Stimulated activated CD4-positive, alpha-beta T cell treated with anti-CD3 and anti-CD28 coated beads, Interleukin-1b, Interleukin-23, amount 100 ng/mL, for 24 hours (primary cell): ENCODE measurements around the gene ABCB1.

ENCODE experiments used
- DNase-seq, 4 experiments: peaks; one replicate each; pipeline ENCODE4 v3.0.0-alpha.2; 2020; ENCODE audit warnings: low read depth in 4 of 4, low spot score in 1 of 4

ABCB1 gene

DNA sequence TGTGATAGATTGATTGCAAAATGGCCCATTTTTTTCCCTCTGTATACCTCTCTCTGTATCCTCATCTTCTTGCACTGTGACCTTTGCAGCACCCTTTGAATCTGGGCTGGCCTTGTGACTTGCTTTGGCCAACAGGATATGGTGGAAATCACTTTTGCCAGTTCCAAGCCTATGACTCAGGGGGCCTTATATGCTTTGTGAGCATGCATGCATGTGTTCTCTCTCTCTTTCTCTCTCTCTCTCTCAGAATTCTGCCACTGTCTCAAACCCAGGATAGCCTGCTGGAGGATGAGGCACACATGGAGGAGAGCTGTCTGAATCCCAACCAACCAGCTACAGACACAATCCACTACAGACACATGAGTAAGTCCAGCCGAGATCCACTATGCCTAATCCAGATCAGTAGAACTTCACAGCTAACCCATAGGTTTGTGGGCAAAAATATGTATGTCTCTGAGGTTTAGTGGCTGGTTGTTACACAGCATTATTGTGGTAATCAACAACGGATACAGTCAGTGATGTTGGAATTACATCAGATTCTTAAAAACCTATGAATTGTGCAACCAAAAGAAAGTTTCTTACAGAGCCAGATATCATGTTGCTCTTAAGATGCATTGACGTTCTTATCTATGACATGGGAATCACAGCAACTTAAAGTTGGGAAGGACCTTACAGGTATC is 83.4 kb downstream of the ABCB1 start:
- no peak for DNase-seq

GRCh38 chr7:87513735-87514335 is 86.8 kb downstream of the ABCB1 start:
- DNase-seq = no peak

GRCh38 chr7:87512906-87513305 is 87.8 kb downstream of the ABCB1 start:
- no peak for DNase-seq

- no peak for DNase-seq
Observed at GRCh38 chr7:87511510-87511909, 89.2 kb downstream of the ABCB1 start.

DNA sequence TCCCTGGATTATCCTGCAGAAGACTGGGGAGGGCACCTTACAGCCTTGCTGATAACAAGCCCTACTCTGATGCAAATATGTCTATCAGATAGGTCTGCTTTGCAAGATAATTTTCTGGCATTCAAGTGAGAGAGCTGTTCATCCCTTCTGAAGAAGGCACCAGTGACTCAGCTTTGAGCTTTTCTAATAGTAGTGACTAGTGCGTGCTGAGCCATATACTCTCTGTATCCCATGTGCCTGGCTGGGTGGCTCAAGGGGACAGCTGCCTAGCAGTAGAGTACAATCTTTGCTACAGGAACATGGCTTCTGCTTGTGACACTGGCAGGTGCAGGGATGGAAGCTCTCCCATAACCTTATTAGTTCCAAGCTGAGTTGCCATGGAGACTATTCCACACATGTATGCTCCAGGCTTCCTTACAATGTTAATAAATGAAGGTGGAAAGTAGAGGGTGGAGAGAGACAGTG is 90.2 kb downstream of the ABCB1 start:
- no peak for DNase-seq

GRCh38 chr7:87507446-87507845 is 93.2 kb downstream of the ABCB1 start:
- DNase-seq = no peak

DNA sequence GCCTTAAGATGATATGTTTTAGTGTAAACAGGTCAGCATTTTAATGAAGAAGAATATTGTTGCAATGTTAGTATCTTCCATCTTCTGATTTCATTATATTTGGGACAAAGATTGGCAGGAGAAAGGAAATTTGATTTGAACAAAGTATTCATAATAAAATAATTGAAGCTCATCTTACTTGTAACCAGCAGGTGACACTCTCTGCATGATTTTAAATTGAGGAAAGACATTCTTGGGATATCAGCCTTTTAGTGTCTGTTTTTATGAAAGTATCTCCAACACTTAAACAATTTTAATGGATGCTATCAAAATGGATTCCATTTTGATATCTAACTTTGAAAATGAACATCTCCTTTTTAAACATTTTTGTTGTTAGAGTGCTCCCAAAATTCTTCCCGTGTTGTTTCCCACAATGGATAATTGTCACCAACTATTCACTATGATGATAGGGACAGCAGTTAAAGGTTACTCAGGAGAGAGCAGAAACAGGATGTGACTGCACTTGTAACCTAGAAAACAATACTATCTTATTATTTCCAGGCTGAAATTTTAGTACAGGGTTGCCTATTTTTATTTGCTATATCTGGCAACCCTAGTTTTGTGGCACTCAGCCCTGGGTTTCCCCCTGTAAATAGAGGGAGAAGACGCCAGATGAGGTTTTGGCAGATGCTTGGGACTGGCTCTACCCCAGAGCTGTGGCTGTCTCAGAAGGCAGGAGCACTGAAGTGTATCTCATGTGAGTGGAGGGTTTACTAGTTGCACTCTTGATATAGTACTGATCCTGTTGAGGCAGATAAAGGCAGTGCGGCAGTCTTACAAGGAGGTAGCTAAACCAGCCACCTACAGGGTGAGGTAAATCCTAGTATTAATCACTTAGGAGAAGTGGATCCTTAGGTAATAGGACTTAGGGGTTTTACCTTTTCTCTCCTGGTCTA is 94.2 kb downstream of the ABCB1 start:
- DNase-seq = no peak

GRCh38 chr7:87505557-87506245 is 95.0 kb downstream of the ABCB1 start:
- no peak for DNase-seq

- no peak for DNase-seq
Observed at GRCh38 chr7:87505122-87505521, 95.6 kb downstream of the ABCB1 start.

DNA sequence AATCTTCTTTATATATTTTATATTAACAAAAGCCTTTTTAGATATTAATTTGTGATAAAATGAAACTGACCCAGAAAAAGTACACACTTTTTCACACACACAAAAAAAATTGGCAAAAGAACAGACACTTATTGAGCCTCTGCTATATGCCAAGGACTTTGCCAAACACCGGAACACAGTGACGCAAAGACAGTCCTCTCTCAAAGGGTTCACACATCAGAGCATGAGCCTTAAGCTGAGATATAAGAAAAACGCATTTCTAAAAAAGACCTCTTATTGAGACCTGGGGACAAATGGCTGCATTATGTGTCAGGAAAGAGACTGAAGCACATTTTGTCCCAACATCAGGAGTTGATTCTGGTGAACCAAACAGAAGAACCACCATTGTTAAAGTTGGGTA is 101.2 kb downstream of the ABCB1 start:
- DNase-seq = no peak

DNA sequence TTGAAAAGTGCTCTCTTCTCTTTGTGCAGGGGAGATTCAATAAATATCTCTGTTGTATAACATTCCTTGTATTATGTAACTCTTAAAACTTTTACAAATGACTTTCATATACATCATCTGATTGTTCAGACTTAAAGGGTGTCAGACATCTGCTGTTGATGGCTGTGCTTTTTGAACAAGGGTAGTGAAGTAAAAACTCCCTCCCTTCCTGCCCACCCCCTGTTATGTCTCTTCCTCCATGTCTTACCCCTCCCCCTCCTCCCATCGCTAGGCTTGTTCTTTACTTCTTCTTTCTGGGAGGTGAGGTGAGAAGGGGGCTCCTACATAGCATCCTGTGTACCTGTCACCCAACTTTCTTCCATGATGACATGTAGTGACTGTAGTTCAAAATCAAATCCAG is 101.8 kb downstream of the ABCB1 start:
- no peak for DNase-seq

DNA sequence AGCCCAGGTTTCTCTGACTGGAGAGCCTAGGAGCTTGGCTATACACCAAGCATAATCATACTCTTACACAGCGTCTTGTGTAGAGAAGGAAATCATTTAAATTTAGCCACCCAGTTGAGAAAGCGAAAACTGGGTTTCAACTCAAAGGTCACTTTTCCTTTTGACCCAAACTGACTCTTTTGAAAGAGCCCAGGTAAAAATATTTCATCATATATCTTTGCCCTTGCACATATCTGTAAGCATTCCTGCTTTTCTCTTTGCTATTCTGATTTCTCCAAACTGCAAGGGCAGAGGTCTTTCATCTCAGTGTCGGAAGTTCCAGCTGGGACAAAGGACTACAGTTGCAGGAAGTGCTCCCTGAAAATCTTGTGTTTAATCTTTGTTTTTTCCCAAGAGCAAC is 103.2 kb downstream of the ABCB1 start:
- no peak for DNase-seq

DNA sequence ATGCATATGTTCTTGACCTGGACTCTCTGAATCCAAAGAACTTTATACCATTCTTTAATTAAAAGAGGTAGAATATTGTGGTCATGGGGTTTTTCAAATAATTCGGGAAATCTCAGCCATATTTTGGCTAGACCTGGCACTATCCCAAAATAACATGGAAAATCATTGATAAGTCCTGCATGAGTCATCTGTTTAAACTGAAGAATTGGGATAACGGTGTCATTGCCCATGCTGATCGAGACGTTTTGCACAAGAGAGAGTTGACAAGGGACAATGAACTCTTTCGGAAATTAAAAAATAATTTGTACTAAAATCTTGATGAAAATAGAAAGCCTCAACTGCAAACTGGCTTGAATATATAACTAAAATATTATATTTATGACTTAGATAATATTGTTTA is 105.3 kb downstream of the ABCB1 start:
- no peak for DNase-seq

DNA sequence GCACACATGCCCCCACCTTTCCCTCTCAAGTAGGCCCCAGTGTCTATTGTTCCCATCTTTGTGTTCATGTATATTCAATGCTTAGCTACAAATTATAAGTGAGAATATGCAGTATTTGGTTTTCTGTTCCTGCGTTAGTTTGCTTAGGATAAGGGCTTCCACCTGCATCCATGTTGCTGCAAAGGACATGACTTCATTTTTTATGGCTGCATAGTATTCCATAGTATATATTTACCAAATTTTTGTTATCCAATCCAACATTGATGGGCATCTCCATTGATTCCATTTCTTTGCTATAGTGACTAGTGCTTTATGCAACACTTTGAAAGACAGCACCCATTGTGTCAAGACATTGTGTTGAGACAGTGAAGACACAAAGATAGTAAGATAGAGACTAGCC is 106.2 kb downstream of the ABCB1 start:
- DNase-seq = no peak

GRCh38 chr7:87483131-87483530 is 117.6 kb downstream of the ABCB1 start:
- DNase-seq = no peak

GRCh38 chr7:87482115-87482514 is 118.6 kb downstream of the ABCB1 start:
- no peak for DNase-seq

DNA sequence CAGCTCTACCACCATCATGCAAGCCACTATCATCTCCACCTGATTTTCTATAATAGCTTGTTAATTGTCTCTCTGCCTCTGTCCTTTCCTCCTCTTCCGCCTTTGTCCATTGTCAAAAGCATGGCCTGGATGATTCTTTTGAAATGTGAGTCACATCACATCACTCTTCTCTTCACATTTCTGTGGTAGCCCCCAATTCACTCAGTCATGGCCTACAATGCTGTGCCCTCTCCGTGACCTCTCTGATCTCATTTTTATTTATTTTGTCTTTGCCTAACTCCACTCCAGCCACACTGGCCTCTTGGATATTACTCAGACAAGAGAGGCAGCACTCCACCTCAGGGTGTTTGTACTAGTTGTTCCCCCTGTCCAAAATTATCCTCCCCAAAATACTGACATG is 120.3 kb downstream of the ABCB1 start:
- DNase-seq = no peak

- DNase-seq = no peak
Observed at GRCh38 chr7:87479951-87480350, 120.7 kb downstream of the ABCB1 start.

DNA sequence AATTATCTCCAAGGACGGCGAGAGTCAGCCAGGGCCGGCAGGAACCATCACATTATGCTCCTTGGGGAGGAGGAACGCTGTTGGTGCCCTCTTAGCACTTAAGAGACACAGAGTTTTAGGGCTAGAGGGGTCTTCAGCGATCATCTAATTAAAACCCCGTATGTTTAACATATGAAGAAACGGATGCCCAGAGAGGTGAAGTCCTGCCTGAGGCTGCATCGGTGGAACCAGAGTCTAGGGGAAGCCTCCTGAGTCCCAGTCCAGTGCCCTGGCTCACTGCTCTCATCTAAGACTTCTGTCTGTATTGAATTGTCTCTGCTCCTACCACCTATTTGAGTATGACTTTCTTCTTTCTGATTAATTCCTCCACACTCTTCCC is 124.5 kb downstream of the ABCB1 start:
- DNase-seq = no peak

GRCh38 chr7:87475359-87476178 is 125.1 kb downstream of the ABCB1 start, which contains the start of gene ABCB4:
TSS of gene ABCB4 (minus strand) at chr7:87475680. CDS start at chr7:87475465, 215 bp downstream.
- DNase-seq = no peak
